Loucy (cell line): ENCODE results near the gene MAN1C1.

Experiments used
- H2AFZ ChIP-seq: fragments of 200-600 bp; sonication (generic); 2 replicates; pipeline ENCODE4 v1.6.0; 2016; ENCODE audit warnings: antibody characterized with exemption, mild to moderate bottlenecking, low read length, moderate library complexity
- H3F3A ChIP-seq: fragments of 200-600 bp; 2 replicates; pipeline ENCODE4 v1.6.0; 2016; ENCODE audit warnings: antibody characterized with exemption, low read depth, mild to moderate bottlenecking
- H3K27me3 ChIP-seq: fragments of 200-600 bp; sonication (generic); 2 replicates; pipeline ENCODE4 v1.6.1; 2014; ENCODE audit warnings: low read length, mild to moderate bottlenecking; ENCODE audit not compliant: insufficient read depth, poor library complexity, severe bottlenecking
- H3K36me3 ChIP-seq: fragments of 200-600 bp; sonication (generic); 2 replicates; pipeline ENCODE4 v1.6.1; 2016; ENCODE audit warnings: low read length; ENCODE audit not compliant: insufficient read depth
- H3K4me1 ChIP-seq: fragments of 200-600 bp; sonication (generic); 2 replicates; pipeline ENCODE4 v1.5.1; 2014; ENCODE audit warnings: low read length, mild to moderate bottlenecking; ENCODE audit not compliant: insufficient read depth, poor library complexity, severe bottlenecking
- H3K4me2 ChIP-seq: fragments of 200-600 bp; sonication (generic); 2 replicates; pipeline ENCODE4 v1.6.0; 2014; ENCODE audit warnings: antibody characterized with exemption, low read length, low read depth, mild to moderate bottlenecking; ENCODE audit not compliant: poor library complexity, severe bottlenecking
- H3K4me3 ChIP-seq: fragments of 200-600 bp; sonication (generic); 2 replicates; pipeline ENCODE4 v1.5.1; 2014; ENCODE audit warnings: low read length, mild to moderate bottlenecking, mixed read lengths; ENCODE audit not compliant: poor library complexity, severe bottlenecking
- H3K79me2 ChIP-seq: fragments of 200-600 bp; sonication (generic); 2 replicates; pipeline ENCODE4 v1.6.1; 2014; ENCODE audit warnings: low read length; ENCODE audit not compliant: insufficient read depth
- H3K9ac ChIP-seq: fragments of 200-600 bp; sonication (generic); 2 replicates; pipeline ENCODE4 v1.6.0; 2014; ENCODE audit warnings: mild to moderate bottlenecking, low read depth, low read length, moderate library complexity; ENCODE audit not compliant: poor library complexity, severe bottlenecking
- H3K9me2 ChIP-seq: fragments of 200-600 bp; sonication (generic); replicated peaks from 2 replicates; pipeline ENCODE4 v1.6.1; 2016; ENCODE audit warnings: low read depth, low read length, mixed read lengths
- H3K9me3 ChIP-seq: fragments of 200-600 bp; sonication (generic); 2 replicates; pipeline ENCODE4 v1.6.1; 2014; ENCODE audit warnings: mild to moderate bottlenecking, antibody characterized with exemption, low read length, low read depth; ENCODE audit not compliant: insufficient read depth
- H4K20me1 ChIP-seq: fragments of 200-600 bp; sonication (generic); 2 replicates; pipeline ENCODE4 v1.6.0; 2014; ENCODE audit warnings: antibody characterized with exemption, low read length, mild to moderate bottlenecking; ENCODE audit not compliant: insufficient read depth, poor library complexity, severe bottlenecking
- EZH2phosphoT487 ChIP-seq: fragments of 200-600 bp; IDR thresholded peaks from 2 replicates; pipeline ENCODE4 v1.6.1; 2018; ENCODE audit warnings: antibody characterized with exemption, mild to moderate bottlenecking, moderate library complexity, borderline replicate concordance
- TF ChIP-seq, protein P1 (sequence below): fragments of 200-600 bp; sonication (generic); conservative IDR thresholded peaks from 2 replicates; pipeline ENCODE4 v1.5.1; 2014; ENCODE audit warnings: mild to moderate bottlenecking, antibody characterized with exemption, low read length

The MAN1C1 gene

DNA sequence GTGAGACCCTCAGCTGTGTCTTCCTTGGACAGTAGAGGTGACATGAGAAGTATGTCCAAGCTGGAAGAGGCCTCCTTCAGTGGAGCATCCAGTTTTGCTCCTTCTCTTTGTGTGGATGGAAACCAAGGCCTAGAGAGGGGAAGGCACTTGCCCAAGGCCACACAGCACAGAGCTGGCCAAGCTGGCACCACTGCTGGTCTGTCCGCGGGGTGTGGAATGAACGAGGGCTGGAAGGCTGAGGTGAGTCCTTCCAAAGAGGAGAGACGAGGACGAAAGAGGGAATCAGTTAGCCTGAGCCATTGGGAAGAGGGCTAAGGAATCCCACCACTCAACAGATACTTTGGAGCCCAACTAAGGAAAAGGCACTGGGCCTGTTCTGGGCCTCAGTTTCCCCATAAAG lies 155.6 kb downstream of the MAN1C1 start:
- peaks cover 34% of the 10 kb centered on the region for H3K4me1 ChIP-seq
- no peak overlapping the region for H3K9ac ChIP-seq
- H3K4me2 ChIP-seq = no peak overlapping the region
- H2AFZ ChIP-seq = no peak overlapping the region
- H3K36me3 ChIP-seq = no peaks in the 10 kb centered on the region
- no peaks in the 10 kb centered on the region for H3K9me3 ChIP-seq
- H4K20me1 ChIP-seq = no peaks in the 10 kb centered on the region
- no peaks in the 10 kb centered on the region for H3K79me2 ChIP-seq
- H3K4me3 ChIP-seq = no peak overlapping the region
- no peaks in the 10 kb centered on the region for H3K9me2 ChIP-seq
- TF ChIP-seq EZH2phosphoT487 = no peak
- TF ChIP-seq, protein P1, sequence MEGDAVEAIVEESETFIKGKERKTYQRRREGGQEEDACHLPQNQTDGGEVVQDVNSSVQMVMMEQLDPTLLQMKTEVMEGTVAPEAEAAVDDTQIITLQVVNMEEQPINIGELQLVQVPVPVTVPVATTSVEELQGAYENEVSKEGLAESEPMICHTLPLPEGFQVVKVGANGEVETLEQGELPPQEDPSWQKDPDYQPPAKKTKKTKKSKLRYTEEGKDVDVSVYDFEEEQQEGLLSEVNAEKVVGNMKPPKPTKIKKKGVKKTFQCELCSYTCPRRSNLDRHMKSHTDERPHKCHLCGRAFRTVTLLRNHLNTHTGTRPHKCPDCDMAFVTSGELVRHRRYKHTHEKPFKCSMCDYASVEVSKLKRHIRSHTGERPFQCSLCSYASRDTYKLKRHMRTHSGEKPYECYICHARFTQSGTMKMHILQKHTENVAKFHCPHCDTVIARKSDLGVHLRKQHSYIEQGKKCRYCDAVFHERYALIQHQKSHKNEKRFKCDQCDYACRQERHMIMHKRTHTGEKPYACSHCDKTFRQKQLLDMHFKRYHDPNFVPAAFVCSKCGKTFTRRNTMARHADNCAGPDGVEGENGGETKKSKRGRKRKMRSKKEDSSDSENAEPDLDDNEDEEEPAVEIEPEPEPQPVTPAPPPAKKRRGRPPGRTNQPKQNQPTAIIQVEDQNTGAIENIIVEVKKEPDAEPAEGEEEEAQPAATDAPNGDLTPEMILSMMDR = no peak
- H3F3A ChIP-seq = 0 out of 2 replicates have a peak, but pooled peaks cover 12% of the 10 kb centered on the region
- H3K27me3 ChIP-seq = peaks cover 46% of the 10 kb centered on the region

GRCh38 chr1:25772692-25773245 lies 156.2 kb downstream of the MAN1C1 start:
- Histone ChIP-seq H3K4me2 (no peak overlapping the region), H3K9ac (no peak overlapping the region), H4K20me1 (no peaks in the 10 kb centered on the region), H2AFZ (no peak overlapping the region), H3K9me3 (no peaks in the 10 kb centered on the region), H3K4me1 (peaks cover 34% of the 10 kb centered on the region), H3F3A (0 out of 2 replicates have a peak, but pooled peaks cover 12% of the 10 kb centered on the region), H3K27me3 (peaks cover 52% of the 10 kb centered on the region), H3K36me3 (no peaks in the 10 kb centered on the region), H3K9me2 (no peaks in the 10 kb centered on the region), H3K4me3 (no peak overlapping the region), H3K79me2 (no peaks in the 10 kb centered on the region)
- TF ChIP-seq, protein P1 = no peak
- TF ChIP-seq EZH2phosphoT487 = no peak

GRCh38 chr1:25773441-25774125 lies 157.0 kb downstream of the MAN1C1 start:
- Histone ChIP-seq H3K4me1 (peaks cover 34% of the 10 kb centered on the region), H3K9ac (no peak overlapping the region), H3K4me2 (no peak overlapping the region), H3K27me3 (peaks cover 60% of the 10 kb centered on the region), H3K9me3 (no peaks in the 10 kb centered on the region), H3K79me2 (no peaks in the 10 kb centered on the region), H3K4me3 (no peak overlapping the region), H2AFZ (no peak overlapping the region), H3K9me2 (no peaks in the 10 kb centered on the region), H4K20me1 (no peaks in the 10 kb centered on the region), H3K36me3 (no peaks in the 10 kb centered on the region), H3F3A (0 out of 2 replicates have a peak, but pooled peaks cover 12% of the 10 kb centered on the region)
- no peak for TF ChIP-seq EZH2phosphoT487
- TF ChIP-seq, protein P1 = no peak
